ENCODE measurements around the gene P4HA1.
"Not testable (repeated sequence)": the region's sequence is repeated elsewhere in the genome, so short reads cannot be mapped to it uniquely, and the experiment has no call there.

P4HA1 gene

DNA sequence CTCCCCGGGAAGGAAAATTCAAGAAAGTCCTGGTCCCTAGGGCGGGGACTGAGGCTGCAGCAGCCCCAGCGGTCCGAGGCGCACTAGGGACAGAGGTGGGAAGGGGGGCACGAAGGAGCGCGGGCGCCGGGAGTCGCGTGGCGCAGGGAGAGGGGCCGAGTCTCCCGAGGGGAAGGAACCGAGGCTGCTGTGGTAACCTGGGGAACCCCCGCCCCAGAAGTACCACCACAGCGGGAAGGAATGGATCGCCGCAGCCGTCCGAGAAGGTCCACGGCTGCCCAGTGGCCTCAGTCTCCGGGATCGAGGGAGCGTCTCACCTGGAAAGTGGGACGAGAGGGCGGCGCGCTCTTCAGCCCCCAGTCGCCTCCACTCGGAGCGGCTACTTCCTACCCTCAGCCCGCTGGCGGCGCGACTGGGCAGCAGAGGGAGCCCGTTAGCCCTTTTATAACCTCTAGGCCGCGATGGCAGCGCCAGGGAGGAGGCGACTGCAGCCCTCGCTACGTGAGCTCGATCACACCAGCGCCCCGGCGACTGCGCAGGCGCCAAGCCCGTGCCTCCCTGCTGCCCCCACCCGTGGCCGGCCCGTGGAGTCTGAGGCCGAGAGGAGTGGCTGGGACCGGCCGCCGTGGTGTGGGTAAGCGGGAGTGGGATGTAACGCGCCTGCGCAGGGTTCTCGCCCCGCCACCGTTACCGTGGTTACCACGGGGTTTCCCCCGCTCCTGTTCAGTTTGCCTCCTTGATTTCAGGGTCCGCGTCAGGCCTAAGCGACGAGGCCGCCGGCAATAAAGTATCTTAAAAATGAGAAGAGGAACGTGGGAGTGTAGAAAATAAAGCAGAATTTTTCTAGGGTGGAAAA lies at the start of gene P4HA1:
Gene P4HA1 (minus strand): TSS at position 418 of the 856 bp plus-strand sequence. CDS start 21,983 bp downstream, outside the sequence.
- peak; percentile 81 for DNase-seq (ENCODE audit: low spot score)

- DNase-seq (ENCODE audit: low spot score), result no peak
Measured at GRCh38 chr10:73141603-73142002, 44.9 kb upstream of the P4HA1 start.

- no peak for DNase-seq (ENCODE audit: low spot score)
Measured at GRCh38 chr10:73139251-73139650, 42.6 kb upstream of the P4HA1 start.

GRCh38 chr10:73136627-73137026 lies 40.0 kb upstream of the P4HA1 start:
- DNase-seq (ENCODE audit: low spot score), result no peak

- DNase-seq (ENCODE audit: low spot score), result no peak
Measured at GRCh38 chr10:73134727-73135126, 38.1 kb upstream of the P4HA1 start.

DNA sequence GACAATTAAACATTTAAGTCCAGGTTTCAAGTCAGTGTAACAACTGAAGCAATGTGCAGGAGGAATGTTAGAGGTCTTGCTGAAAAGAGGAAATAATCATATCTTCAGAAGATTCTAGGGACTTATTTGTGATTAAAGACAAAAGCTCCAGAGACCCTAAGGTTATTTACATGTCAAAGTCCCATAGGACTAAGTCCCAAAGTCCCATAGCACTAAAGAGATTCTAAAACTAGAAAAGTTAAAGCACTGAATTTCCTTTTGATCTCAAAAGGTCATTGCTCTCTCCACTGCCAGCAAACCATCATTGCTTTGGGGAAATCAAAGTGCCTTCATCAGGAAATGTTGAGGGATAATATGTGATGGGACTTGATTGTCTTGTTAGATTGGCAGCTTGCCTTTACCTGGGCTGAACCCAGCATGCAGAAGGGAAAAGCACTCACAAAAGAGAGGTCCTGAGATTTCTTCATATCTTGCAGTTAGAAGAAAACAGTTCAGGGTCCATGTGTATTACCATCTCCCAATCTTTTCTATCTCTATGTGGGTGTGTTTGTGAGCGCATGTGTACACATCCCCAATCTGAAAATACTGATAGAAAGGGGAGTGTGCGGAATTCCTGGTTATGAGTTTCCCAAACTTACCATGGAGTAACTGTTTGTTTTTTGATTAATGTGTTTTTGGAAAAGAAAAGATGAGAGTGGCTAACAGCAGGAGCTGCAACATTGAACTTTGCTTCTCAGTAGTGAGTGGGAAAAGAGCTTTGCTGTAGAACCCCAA lies 35.4 kb upstream of the P4HA1 start:
- DNase-seq (ENCODE audit: low spot score), result peak; percentile 7

GRCh38 chr10:73131301-73131700 lies 34.6 kb upstream of the P4HA1 start:
- DNase-seq (ENCODE audit: low spot score), result no peak

DNA sequence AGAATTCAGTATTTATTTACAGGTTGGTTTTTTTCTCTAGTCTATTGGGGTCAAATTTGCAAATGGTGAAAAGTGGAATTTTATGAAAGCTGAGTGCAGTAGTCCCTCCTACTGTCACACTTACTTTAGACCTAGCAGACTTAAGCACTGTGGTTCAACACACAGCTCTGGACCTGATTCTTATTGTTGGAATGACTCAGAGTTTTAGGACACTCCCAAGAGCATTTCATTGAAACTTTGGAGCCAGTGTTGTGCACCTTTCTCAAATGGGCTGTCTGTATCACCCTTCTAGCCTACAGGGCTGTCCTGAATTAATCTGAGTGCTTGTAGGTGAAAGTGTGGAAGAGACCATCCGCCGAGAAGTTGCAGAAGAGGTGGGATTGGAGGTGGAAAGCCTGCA lies 29.7 kb upstream of the P4HA1 start:
- DNase-seq (ENCODE audit: low spot score), result no peak

- DNase-seq (ENCODE audit: low spot score), result no peak
Measured at GRCh38 chr10:73119952-73120351, 23.3 kb upstream of the P4HA1 start.

GRCh38 chr10:73119457-73119856 lies 22.8 kb upstream of the P4HA1 start:
- no peak for DNase-seq (ENCODE audit: low spot score)

DNA sequence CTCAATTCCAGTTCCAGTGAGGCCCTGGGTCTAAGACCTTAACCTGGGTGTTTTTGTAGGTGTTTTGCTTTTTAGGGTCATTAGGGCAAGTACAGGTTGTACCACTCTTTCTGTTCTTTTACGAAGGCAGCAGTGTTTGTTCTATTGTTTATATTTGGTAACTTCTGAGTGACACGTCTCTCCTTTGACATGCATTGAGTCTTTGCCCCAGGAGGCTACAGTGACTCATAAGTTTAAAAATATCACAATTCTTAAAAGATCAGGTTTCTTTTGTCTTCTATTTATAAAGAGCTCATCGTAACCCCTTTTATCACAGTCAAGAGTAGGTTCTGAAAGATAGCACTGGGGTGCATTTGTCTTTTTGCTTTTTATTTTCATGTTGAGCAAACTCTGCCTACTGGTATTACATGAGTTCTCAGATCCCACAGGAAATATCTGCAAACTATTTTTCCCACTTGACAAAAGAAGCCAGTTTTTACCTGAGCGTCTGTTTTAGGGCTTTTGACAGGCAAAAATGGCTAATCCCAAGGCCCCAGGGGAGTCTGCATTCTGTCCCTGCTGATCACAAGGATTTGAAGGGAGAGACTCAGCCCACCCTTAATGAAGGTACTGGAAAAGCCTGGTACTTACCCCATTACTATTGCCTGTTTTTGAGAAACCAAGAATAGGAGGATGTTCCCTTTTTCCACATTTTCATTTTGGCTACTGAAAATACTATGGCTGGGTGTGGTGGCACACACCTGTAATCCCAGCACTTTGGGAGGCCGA lies 21.5 kb upstream of the P4HA1 start:
- no peak for DNase-seq (ENCODE audit: low spot score)

- no peak for DNase-seq (ENCODE audit: low spot score)
Measured at GRCh38 chr10:73116017-73116416, 19.4 kb upstream of the P4HA1 start.

GRCh38 chr10:73113551-73113950 lies 16.9 kb upstream of the P4HA1 start:
- DNase-seq (ENCODE audit: low spot score), result no peak

DNA sequence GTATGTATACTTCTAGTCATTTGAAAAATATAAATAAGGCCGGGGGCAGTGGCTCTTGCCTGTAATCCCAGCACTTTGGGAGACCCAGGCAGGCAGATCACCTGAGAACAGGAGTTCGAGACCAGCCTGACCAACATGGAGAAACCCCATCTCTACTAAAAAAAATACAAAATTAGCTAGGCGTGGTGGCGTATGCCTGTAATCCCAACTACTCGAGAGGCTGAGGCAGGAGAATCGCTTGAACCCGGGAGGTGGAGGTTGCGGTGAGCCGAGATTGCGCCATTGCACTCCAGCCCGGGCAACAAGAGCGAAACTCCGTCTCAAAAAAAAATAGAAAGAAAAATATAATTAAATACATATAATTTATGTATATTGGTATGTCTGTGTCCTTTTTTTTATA lies 15.4 kb upstream of the P4HA1 start:
- not testable (repeated sequence) for DNase-seq (ENCODE audit: low spot score)

DNA sequence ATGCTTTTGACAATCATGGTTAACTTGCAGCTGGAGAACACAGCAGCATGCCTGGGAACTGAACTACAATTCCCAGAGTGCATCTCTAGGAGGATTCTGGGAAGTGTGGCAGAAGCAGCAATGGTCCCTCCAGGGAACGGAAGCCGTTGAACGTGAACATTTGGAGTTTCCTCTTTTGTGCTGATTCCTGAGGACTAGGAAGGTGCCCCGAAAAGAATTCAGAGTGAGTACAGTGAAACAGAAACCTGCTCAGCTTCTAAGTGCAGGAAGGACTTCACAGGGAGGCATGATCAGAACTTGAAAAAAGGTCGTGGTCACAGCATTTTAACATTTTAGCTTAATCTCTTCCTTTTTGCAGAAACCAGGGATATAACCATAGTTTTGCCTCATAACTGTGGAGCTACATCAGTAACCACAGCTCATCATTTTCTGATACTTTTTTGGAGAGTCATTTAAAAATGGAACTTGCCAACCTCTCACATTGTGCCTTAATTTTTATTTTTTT lies 13.7 kb upstream of the P4HA1 start, which contains the start of gene NUDT13:
Gene NUDT13 (plus strand): TSS at position 111 of the 505 bp plus-strand sequence. CDS start 3,911 bp downstream, outside the sequence.
- peak; percentile 32 for DNase-seq (ENCODE audit: low spot score)

DNA sequence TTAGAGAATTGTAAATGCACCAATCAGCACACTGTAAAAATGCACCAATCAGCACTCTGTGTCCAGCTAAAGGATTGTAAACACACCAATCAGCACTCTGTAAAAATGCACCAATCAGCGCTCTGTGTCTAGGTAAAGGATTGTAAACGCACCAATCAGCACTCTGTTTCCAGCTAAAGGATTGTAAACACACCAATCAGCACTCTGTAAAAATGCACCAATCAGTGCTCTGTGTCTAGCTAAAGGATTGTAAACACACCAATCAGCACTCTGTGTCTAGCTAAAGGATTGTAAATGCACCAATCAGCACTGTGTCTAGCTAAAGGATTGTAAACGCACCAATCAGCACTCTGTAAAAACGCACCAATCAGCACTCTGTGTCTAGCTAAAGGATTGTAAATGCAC lies 12.6 kb upstream of the P4HA1 start:
- not testable (repeated sequence) for DNase-seq (ENCODE audit: low spot score)

DNA sequence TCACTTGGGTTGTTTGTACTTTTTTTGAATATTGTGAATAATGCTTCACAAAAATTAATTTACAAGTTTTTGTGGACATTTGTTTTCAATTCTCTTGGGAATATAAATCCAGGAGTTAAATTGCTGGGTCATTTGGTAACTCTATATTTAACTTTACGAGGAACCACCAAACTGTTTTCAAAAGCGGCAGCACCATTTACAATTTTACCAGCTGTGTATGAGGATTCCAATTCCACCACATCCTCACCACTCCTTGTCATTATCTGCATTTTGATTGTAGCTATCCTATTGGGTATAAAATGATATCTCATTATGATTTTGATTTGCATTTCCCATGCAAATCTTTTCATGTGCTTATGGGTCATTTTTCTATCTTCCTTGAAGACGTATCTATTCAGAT lies 9.6 kb upstream of the P4HA1 start:
- DNase-seq (ENCODE audit: low spot score), result no peak

- no peak for DNase-seq (ENCODE audit: low spot score)
Measured at GRCh38 chr10:73099141-73099540, 2.5 kb upstream of the P4HA1 start.

DNA sequence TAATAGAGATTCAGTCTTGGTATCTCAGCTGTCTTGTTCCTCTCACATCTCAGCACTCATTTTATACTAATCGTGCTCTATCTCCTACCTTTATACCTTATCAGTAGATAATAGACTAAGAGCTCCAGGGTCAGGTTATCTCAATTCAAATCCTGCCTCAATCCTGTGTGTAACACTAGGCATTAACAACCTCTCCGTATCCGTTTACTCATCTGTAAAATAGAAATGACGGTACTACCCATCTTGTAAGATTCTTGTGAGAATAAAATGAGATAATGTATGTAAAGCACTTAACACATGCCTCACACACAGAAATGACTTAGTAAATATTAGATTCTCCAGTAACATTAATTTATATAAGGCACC lies 622 bp upstream of the P4HA1 start:
- no peak for DNase-seq (ENCODE audit: low spot score)

- peak; percentile 21 for DNase-seq (ENCODE audit: low spot score)
Measured at GRCh38 chr10:73096041-73096448, 621 bp downstream of the P4HA1 start.

GRCh38 chr10:73095481-73096021 lies 1.1 kb downstream of the P4HA1 start:
- DNase-seq (ENCODE audit: low spot score), result peak; percentile 20

- DNase-seq (ENCODE audit: low spot score), result no peak
Measured at GRCh38 chr10:73094986-73095480, 1.6 kb downstream of the P4HA1 start.
